GM20431 (cell line): ENCODE data around the gene OR1D2.
"Not testable (repeated sequence)": the region's sequence is repeated elsewhere in the genome, so short reads cannot be mapped to it uniquely, and the experiment has no call there.

Experiments
- in situ Hi-C: fragments of 300-500 bp; cut with MseI, MboI; formaldehyde crosslinking; loops from one replicate; pipeline ENCODE4 v1.15.0; 2020; ENCODE audit warnings: low sequenced_read_pairs; ENCODE audit not compliant: unreplicated experiment

Gene OR1D2, protein sequence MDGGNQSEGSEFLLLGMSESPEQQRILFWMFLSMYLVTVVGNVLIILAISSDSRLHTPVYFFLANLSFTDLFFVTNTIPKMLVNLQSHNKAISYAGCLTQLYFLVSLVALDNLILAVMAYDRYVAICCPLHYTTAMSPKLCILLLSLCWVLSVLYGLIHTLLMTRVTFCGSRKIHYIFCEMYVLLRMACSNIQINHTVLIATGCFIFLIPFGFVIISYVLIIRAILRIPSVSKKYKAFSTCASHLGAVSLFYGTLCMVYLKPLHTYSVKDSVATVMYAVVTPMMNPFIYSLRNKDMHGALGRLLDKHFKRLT

DNA sequence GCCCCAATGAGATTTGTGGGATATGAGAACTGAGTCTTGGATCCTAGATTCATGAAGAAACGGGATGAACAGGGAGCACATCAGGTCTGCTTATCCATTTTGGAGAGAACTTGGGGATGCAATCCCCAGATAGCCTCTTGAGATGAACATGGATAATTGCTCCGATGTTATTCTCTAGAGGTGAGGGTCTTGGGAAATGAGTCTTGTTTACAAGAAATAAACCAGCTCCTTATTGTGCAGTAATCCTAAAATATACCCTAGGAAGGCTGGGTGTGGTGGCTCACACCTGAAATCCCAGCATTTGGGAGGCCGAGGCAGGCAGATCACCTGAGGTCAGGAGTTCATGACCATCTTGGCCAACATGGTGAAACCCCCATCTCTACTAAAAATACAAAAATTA is at the start of gene OR1D2:
Gene OR1D2 (minus strand): TSS at position 101 of the 400 bp plus-strand sequence. CDS start 11,426 bp downstream, outside the sequence.
- in situ Hi-C loops = no loop called here

DNA sequence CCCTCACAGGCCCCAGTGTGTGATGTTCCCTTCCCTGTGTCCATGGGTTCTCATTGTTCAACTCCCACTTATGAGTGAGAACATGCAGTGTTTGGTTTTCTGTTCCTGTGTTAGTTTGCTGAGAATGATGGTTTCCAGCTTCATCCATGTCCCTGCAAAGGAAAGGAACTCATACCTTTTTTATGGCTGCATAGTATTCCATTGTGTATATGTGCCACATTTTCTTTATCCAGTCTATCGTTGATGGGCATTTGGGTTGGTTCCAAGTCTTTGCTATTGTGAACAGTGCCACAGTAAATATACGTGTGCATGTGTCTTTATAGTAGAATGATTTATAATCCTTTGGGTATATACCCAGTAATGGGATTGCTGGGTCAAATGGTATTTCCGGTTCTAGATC is 33.3 kb upstream of the OR1D2 start:
- in situ Hi-C loops = not testable (repeated sequence)

DNA sequence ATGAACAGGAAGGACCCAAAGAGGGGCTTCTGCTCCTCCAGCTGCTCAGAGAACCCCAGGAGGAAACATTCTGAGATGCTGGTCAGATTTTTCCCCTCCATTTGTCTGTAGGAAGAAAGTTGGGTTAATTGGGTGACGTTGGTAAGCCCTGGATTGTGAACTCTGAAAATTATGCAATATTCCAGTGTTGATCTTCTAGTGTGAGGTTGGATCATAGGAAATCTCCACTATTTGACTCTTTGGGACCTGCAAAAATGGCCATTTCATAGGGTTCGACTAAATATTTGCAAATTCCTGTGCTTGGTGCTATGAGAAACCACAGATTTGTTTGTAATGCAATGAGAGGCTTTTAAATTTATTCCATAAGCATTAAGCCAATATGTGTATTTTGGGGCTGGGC is 23.2 kb upstream of the OR1D2 start, which contains the start of gene OR1G1:
Gene OR1G1 (minus strand): TSS at position 101 of the 400 bp plus-strand sequence. CDS start 0 bp downstream, at position 101.
- in situ Hi-C loops = no loop called here

DNA sequence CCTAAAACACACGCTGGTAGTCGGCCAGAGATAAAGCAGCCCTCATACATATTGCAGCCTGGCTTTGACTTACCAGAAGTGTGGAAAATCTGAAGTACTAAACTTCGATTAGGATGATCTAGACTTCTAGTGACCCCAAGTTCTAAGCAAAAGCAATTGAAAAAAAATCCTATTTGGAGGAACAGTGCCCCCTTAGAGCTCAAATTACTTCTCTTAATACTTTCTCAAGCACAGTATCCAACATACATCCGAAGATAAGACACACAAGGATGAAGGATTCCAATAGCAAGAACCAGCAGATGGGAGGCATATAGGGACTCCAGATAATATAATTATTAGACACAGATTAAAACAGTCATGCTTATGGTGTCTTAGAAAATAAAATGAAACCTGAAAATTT is 30.4 kb downstream of the OR1D2 start:
- in situ Hi-C loops = not testable (repeated sequence)

DNA sequence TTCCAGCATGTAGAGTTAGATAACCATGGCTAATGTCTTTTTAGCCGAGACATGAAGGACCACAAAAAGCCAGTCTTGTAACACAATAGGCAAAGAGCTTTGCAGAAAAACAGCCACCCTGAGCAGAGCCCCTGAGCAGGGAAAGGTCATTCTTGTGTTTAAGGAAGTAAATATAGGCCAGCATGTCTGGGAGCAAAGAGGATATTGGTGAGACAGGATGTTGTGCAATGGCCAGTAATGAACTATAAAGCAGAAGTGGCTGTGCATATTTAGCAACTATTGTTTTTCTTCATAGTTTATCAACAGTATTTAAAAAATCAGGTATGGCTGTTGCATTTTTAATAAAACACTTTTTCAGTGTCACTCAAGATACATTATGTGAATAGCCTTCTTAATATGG is 39.0 kb downstream of the OR1D2 start:
- in situ Hi-C loops = not testable (repeated sequence)

DNA sequence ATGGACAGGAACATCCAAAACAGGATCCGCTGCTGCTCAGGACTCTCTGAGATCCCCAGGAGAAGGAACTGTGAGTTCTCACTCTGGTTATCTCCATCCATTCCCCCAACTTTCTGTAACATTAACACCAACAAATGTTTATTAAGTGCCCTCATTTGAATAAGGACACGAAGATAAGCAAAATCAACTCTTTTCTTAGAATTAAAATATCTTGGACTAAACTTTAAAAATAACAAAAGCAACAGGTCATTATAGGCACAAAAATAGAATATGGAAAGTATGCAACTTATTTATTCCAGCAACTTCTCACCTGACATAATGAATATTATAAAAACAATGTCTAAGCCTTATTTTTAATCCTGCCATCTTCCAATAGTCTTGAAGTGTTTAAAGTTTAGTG is 40.7 kb downstream of the OR1D2 start, which contains the start of gene OR1D5:
Gene OR1D5 (minus strand): TSS at position 101 of the 400 bp plus-strand sequence. CDS start 0 bp downstream, at position 101.
- in situ Hi-C loops = not testable (repeated sequence)

GRCh38 chr17:3062824-3063377 is 41.3 kb downstream of the OR1D2 start:
- in situ Hi-C loops = not testable (repeated sequence)

DNA sequence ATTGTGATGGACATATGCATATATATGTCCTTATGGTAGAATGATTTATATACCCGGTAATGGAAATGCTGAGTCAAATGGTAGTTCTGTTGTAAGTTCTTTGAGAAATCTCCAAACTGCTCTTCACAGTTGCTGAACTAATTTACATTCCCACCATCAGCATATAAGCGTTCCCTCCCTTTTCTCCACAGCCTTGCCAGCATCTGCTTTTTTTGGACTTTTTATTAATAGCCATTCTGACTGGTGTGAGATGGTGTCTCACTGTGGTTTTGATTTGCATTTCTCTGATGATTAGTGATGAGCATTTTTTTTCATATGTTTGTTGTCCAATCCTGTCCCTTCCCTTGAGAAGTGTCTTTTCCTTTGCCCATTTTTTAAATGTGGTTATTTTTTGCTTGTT is 49.4 kb downstream of the OR1D2 start:
- in situ Hi-C loops = not testable (repeated sequence)

DNA sequence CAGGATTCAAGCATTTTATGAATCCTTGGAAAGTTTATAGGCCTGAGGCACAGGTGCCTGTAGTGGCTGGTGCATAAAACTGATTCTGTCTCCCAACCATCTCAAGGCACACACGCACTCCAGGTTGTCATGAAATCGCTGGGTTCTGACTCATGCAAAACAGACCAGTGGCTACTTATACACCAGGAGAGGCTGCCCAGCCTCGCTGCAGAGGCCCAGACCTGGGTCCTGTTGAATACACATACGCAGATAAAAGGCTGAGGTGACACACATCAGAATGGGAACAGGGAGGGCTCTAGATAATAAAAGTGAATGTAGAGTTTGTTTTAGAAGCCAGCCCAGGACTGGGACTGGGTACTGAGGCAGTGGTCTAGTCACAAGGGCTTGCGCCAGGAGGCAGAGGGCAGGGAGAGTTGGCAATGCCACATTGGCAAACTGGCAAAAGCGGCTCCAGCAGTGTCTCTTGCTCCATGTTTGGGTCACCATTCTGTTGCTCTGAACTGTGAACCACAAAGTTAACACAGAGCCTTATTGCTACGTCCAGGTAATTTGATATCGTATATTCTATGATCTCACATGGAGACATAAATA is 54.4 kb downstream of the OR1D2 start:
- in situ Hi-C loops = no loop called here

- in situ Hi-C loops = no loop called here
Observed at GRCh38 chr17:3048727-3049471, 55.3 kb downstream of the OR1D2 start.

DNA sequence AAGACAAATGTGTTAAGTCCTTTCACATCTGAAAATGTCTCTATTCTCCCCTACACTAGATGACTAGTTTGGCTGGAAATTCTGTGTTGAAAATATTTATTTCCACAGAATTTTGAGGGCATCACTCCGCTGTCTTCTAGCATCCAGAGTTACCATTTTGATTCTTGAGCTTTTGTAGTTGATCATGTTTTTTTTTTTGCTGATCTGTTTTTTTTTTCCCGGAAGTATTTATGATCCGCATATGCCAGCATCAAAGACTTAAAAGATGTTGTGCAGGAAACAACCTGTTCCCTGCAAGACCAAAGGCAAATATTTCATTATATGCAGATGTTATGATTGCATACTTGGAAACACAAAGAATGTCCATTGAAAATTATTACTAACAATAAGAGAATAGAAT is 57.5 kb downstream of the OR1D2 start:
- in situ Hi-C loops = no loop called here

DNA sequence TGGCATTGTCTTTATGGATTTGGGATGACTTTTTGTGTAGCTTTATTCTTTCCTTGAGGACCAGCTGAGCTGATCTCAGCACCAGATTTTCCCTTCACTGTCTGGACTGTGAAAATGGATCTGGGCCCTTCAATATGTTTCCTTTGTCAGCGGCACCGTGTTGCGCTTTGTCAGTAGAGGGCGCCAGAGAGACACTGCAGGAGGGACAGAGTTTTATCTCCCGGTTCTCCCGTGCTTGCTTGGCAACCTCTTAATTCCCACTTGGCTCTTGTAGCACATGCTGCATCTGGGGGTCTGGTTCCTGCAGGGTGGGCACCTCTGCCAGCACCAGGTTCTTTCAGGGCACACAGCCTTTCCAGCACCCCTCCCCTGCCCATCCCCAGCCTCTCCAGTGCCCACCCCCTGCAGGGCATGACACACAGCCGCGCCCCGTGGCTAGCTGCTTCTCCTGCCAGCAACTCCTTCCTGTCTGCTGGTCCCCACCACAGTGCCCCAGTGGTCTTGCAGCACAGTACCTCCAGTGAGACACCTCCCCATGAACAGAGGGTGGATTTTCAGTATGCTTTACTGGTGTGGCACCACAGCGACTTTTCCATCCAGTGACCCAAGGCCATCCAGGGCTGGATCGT is 60.4 kb downstream of the OR1D2 start:
- in situ Hi-C loops = no loop called here

GRCh38 chr17:3040882-3041281 is 63.3 kb downstream of the OR1D2 start:
- in situ Hi-C loops = no loop called here

GRCh38 chr17:3039736-3040135 is 64.5 kb downstream of the OR1D2 start:
- in situ Hi-C loops = no loop called here

GRCh38 chr17:3038941-3039340 is 65.3 kb downstream of the OR1D2 start:
- in situ Hi-C loops = no loop called here
